Activated naive CD4-positive, alpha-beta T cell treated with anti-CD3 and anti-CD28 coated beads for 36 hours (primary cell): Measurements from ENCODE around the gene RNF217. TPM values are rescaled to one million over a fixed set of nuclear protein-coding genes. Genes with fewer than 3 reads are reported as not detected.
"Not testable (repeated sequence)": the region's sequence is repeated elsewhere in the genome, so short reads cannot be mapped to it uniquely, and the experiment has no call there.

ENCODE experiments used
- CTCF ChIA-PET: fragments of 350-600 bp; sonication (Branson Sonifier 250); formaldehyde crosslinking; loops from one replicate; lab custom pipeline; 2021; ENCODE audit warnings: antibody characterized with exemption; lab: Charles Lee
- DNase-seq: peaks from one replicate; pipeline ENCODE4 v3.0.0-alpha.2; 2020
- H3K27ac Mint-ChIP-seq: one replicate; pipeline ENCODE4 v1.8.0; 2021; ENCODE audit warnings: mild to moderate bottlenecking, mixed read lengths
- H3K27me3 Mint-ChIP-seq: one replicate; pipeline ENCODE4 v1.8.0; 2021; ENCODE audit warnings: low read depth, mixed read lengths
- H3K36me3 Mint-ChIP-seq: one replicate; pipeline ENCODE4 v1.8.0; 2021; ENCODE audit warnings: low read depth, mixed read lengths
- H3K4me1 Mint-ChIP-seq: one replicate; pipeline ENCODE4 v1.8.0; 2021; ENCODE audit warnings: low read depth, mixed read lengths
- H3K4me3 Mint-ChIP-seq: one replicate; pipeline ENCODE4 v1.8.0; 2021; ENCODE audit warnings: mild to moderate bottlenecking, moderate library complexity, mixed read lengths
- H3K9me3 Mint-ChIP-seq: one replicate; pipeline ENCODE4 v1.8.0; 2021; ENCODE audit warnings: mixed read lengths
- intact Hi-C: fragments of 100-400 bp; cut with micrococcal nuclease; formaldehyde crosslinking; loops from one replicate; pipeline ENCODE4 v1.15.1; 2023
- total RNA-seq, 2 experiments: library from RNA; stranded (reverse); gene quantifications; one replicate each; pipeline ENCODE4 v1.2.3, GENCODE V29; 2021

RNF217 gene
- total RNA-seq, 2 experiments from 2014 or later: 1.8 to 2.4 TPM

DNA sequence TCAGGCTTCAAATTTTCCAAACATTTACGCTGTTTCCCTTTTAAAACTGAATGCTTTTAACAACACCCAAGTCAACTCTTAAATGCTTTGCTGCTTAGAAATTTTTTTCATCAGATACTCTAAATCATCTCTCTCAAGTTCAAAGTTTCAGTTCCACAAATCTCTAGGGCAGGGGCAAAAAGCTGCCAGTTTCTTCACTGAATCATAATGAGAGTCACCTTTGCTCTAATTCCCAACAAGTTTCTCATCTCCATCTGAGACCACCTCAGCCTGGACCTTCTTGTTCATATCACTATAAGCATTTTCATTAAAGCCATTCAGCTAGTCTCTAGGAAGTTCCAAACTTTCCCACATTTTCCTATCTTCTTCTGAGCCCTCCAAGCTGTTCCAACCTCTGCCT, 69.1 kb downstream of the RNF217 start:
- Mint-ChIP-seq H3K36me3 (no peaks in the 10 kb centered on the region), H3K27ac (no peak overlapping the region), H3K4me1 (no peaks in the 10 kb centered on the region), H3K9me3 (peaks cover 6% of the 10 kb centered on the region), H3K4me3 (no peak overlapping the region), H3K27me3 (peaks cover 6% of the 10 kb centered on the region)
- no peak for DNase-seq
- intact Hi-C loops: no loop called here
- CTCF ChIA-PET: interaction anchor here (0.6 to 0.7 kb wide), 2 partner anchors 14 to 15 kb away, joined by 3 read pairs; no protein-coding TSS in a partner anchor

DNA sequence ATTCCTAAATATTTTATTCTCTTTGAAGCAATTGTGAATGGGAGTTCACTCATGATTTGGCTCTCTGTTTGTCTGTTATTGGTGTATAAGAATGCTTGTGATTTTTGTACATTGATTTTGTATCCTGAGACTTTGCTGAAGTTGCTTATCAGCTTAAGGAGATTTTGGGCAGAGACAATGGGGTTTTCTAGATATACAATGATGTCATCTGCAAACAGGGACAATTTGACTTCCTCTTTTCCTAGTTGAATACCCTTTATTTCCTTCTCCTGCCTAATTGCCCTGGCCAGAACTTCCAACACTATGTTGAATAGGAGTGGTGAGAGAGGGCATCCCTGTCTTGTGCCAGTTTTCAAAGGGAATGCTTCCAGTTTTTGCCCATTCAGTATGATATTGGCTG, 72.7 kb downstream of the RNF217 start:
- H3K9me3 Mint-ChIP-seq, H3K4me3 Mint-ChIP-seq, CTCF ChIA-PET, H3K27ac Mint-ChIP-seq, DNase-seq, H3K4me1 Mint-ChIP-seq, intact Hi-C loops, H3K27me3 Mint-ChIP-seq, H3K36me3 Mint-ChIP-seq: not testable (repeated sequence)

GRCh38 chr6:125036486-125036885, 74.2 kb downstream of the RNF217 start:
- H3K4me3 Mint-ChIP-seq, H3K27ac Mint-ChIP-seq, intact Hi-C loops, H3K4me1 Mint-ChIP-seq, H3K27me3 Mint-ChIP-seq, CTCF ChIA-PET, DNase-seq, H3K36me3 Mint-ChIP-seq, H3K9me3 Mint-ChIP-seq: not testable (repeated sequence)

DNA sequence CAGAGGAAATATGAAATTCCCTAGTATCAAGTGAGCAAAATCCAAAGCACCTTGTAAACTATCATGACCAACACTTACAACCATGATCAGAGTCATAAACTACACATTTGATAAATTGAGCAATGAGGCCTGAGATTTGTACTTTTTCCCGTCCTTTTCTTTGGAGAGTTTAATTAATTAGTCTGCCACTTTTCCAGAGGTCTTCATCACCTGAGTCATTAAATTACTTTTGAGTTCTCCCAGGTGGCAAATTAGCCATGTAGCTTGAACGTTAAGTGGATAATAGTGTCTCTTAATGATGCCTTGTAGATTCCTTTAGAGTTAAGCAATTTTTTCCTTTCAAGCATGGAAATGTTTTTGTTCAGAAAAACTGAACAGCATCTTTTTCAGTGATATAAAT, 75.6 kb downstream of the RNF217 start:
- Mint-ChIP-seq H3K4me3 (no peak overlapping the region), H3K27ac (no peak overlapping the region), H3K36me3 (no peaks in the 10 kb centered on the region), H3K27me3 (no peaks in the 10 kb centered on the region), H3K4me1 (no peaks in the 10 kb centered on the region), H3K9me3 (peaks cover 1% of the 10 kb centered on the region)
- CTCF ChIA-PET: no interaction called here
- DNase-seq: no peak
- intact Hi-C loops: no loop called here

GRCh38 chr6:125038925-125039324, 76.7 kb downstream of the RNF217 start:
- no peaks in the 10 kb centered on the region for H3K27me3 Mint-ChIP-seq
- intact Hi-C loops: no loop called here

DNA sequence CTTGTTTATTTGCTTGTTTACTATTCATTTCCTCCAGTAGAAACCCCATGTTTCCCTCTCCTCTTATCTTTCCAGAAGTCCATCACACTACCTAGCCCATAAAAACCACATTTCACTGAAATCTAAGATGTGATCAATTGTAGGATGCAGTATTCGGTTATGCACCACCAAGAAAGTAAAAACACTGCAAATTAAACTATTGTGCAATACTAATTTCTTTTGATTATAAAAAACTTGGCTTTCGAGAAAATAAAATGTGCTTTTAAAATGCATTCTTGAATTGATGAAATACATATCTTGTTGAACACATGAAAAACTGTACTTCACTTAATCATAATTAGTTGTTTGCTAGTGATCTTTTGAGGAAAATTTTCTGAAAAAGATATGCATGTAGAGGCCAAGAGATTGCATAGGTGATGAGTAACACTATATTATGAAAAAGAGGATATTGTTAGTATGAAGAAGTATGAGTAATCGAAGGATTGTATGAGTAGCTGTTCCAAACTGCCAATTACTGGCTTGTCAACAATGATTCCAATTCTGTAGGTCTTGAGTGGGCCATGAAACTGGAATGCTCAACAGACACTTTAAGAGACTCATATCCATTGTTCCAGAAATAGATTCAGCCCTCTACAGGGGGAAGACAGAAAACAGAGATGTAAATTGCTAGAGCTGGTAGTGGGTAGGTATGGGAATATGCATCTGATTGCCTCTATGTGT, 79.7 kb downstream of the RNF217 start:
- intact Hi-C loops: no loop called here
- Mint-ChIP-seq H3K4me3 (no peak overlapping the region), H3K27me3 (no peaks in the 10 kb centered on the region), H3K36me3 (no peaks in the 10 kb centered on the region), H3K4me1 (no peaks in the 10 kb centered on the region), H3K27ac (no peak overlapping the region), H3K9me3 (no peaks in the 10 kb centered on the region)
- no peak for DNase-seq
- CTCF ChIA-PET: no interaction called here

More at GRCh38 chr6:125038925-125039324, 76.7 kb downstream of the RNF217 start:
- Mint-ChIP-seq H3K36me3 (no peaks in the 10 kb centered on the region), H3K4me3 (no peak overlapping the region), H3K27ac (no peak overlapping the region), H3K4me1 (no peaks in the 10 kb centered on the region), H3K9me3 (peaks cover 1% of the 10 kb centered on the region)
- CTCF ChIA-PET: interaction anchor here (0.7 kb wide), 1 partner anchor 75 kb away, joined by 3 read pairs; no protein-coding TSS in a partner anchor
- DNase-seq: no peak

GRCh38 chr6:125044066-125044465, 81.8 kb downstream of the RNF217 start:
- no peaks in the 10 kb centered on the region for H3K27me3 Mint-ChIP-seq
- no peak overlapping the region for H3K4me3 Mint-ChIP-seq
- no peak overlapping the region for H3K27ac Mint-ChIP-seq
- CTCF ChIA-PET: interaction anchor here (0.6 kb wide), 1 partner anchor 150 kb away, joined by 4 read pairs; no protein-coding TSS in a partner anchor
- no peaks in the 10 kb centered on the region for H3K9me3 Mint-ChIP-seq
- no peaks in the 10 kb centered on the region for H3K4me1 Mint-ChIP-seq
- H3K36me3 Mint-ChIP-seq: no peaks in the 10 kb centered on the region
- intact Hi-C loops: no loop called here
- no peak for DNase-seq

GRCh38 chr6:125044667-125045066, 82.4 kb downstream of the RNF217 start:
- Mint-ChIP-seq H3K4me3 (no peak overlapping the region), H3K27ac (no peak overlapping the region), H3K27me3 (no peaks in the 10 kb centered on the region), H3K36me3 (no peaks in the 10 kb centered on the region), H3K4me1 (no peaks in the 10 kb centered on the region), H3K9me3 (no peaks in the 10 kb centered on the region)
- intact Hi-C loops: no loop called here
- DNase-seq: no peak
- CTCF ChIA-PET: no interaction called here

DNA sequence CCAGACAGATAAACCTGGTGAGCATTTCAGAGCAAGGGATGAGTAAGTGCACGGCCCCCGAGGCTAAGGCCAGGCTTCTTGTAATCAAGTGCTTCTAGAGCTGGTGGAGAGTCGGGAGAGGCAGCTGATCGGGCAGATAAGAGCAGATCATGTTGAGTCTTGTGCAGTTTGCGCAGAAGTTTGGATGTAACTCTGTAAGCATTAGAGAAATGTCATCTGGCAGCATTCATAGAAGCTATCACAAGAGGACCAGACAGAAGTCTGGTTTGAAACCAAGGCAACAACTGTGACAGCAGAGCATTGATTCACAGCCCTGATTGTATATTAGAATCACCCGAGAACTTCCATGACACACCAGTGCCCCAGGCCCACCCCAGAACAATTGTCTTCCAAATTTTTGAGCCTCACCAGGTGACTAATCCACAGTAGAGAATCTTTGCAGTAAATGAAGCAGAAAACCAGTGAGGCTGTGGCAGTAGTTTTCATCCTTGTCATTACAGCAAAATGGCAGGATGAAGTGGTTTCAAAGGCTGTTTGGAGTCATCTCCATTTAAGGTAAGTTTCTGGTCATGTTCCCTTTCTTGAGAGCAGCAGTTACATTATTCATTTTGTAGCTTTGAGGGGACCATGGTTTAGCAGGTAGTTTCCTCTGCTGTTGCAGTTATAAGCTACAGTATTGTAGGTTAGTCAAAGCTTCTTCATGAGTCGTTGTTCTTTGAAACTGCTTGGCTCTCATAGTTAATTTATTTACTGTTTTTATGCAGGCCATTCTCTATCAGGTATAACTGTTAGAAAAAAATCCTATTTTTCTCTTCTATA, 84.1 kb downstream of the RNF217 start:
- intact Hi-C loops: no loop called here

DNA sequence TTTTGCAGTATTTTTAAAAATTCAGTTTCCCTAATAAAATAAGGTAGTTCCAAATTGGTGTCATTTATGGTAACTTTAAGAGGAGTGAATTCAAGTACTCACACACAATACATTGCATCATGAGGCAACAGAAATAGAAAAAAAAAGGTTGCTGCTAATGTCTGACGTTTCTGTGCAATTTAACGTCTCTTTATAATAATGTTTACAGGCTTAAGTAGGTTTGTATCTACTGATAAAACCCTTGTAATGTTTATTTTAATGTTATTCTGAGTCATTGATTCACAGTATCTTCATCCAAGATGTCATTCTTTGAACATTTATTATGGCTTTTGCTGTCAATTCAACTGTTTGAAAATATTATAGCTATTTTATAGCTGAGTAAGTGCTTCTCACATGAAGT, 86.0 kb downstream of the RNF217 start:
- H3K27ac Mint-ChIP-seq: no peak overlapping the region
- no peaks in the 10 kb centered on the region for H3K36me3 Mint-ChIP-seq
- H3K4me1 Mint-ChIP-seq: no peaks in the 10 kb centered on the region
- H3K27me3 Mint-ChIP-seq: no peaks in the 10 kb centered on the region
- no peak for DNase-seq
- CTCF ChIA-PET: no interaction called here
- H3K9me3 Mint-ChIP-seq: no peaks in the 10 kb centered on the region
- intact Hi-C loops: no loop called here
- H3K4me3 Mint-ChIP-seq: no peak overlapping the region

More for the DNA sequence above, 84.1 kb downstream of the RNF217 start:
- no peaks in the 10 kb centered on the region for H3K36me3 Mint-ChIP-seq
- H3K4me3 Mint-ChIP-seq: no peak overlapping the region
- H3K4me1 Mint-ChIP-seq: no peaks in the 10 kb centered on the region
- H3K27ac Mint-ChIP-seq: no peak overlapping the region
- no peak for DNase-seq
- H3K9me3 Mint-ChIP-seq: no peaks in the 10 kb centered on the region
- CTCF ChIA-PET: interaction anchor here (0.6 kb wide), 1 partner anchor 15 kb away, joined by 3 read pairs; no protein-coding TSS in a partner anchor
- H3K27me3 Mint-ChIP-seq: no peaks in the 10 kb centered on the region

DNA sequence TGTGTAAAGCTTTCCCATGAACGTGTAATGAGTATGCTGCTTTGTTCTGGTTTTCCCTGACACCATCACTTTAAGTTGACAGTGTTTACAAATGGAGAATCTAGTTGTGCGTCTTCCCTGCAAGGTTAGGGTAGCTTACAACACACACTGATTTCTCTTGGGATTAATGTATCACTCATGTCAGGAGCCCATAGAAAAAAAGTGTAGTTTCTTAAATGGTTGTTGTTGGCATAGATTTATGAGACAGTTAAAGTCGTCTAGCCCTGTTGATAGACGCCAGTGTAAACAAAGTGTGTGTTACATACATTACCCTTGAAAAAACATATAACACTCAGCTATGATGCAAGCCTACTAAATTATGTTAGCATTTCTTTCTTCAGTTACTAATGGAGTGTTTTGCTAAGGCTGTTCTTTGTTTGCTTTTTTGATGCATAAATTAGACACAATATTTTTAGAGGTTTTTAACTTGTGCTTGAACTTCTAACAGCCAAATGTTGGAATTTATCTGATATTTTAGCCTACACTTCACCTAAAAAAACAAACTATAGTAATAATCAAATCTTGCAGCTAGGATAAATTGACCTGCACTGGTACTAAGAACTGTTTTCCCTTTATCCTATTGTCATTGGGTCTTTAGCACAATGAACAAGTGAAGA, 88.6 kb downstream of the RNF217 start:
- no peak for DNase-seq
- no peaks in the 10 kb centered on the region for H3K27me3 Mint-ChIP-seq
- H3K36me3 Mint-ChIP-seq: no peaks in the 10 kb centered on the region
- intact Hi-C loops: no loop called here
- H3K9me3 Mint-ChIP-seq: no peaks in the 10 kb centered on the region
- no peaks in the 10 kb centered on the region for H3K4me1 Mint-ChIP-seq
- H3K4me3 Mint-ChIP-seq: no peak overlapping the region
- H3K27ac Mint-ChIP-seq: no peak overlapping the region
- CTCF ChIA-PET: no interaction called here

DNA sequence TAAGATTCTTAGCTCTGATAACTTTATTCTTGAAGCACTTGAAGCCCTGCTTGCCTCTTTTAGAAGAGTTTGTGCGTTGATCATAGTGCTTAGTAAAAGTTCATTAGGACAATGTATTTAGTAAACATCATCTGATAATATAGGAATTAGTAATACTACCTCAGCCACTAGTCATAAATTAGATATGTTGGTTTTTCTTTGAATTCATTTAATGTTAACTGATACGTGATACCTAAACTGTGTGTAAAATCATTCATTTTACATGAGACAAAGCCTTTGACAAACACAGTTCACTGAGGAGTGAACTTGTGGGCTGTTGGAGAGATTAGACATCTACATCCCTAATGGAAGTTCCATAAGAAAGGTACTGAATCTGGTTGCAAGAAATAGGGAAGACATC, 91.6 kb downstream of the RNF217 start:
- Mint-ChIP-seq H3K4me1 (no peaks in the 10 kb centered on the region), H3K27ac (no peak overlapping the region), H3K27me3 (no peaks in the 10 kb centered on the region), H3K36me3 (no peaks in the 10 kb centered on the region), H3K4me3 (no peak overlapping the region), H3K9me3 (no peaks in the 10 kb centered on the region)
- no peak for DNase-seq
- intact Hi-C loops: no loop called here
- CTCF ChIA-PET: no interaction called here
